ENCODE data around the gene CFI. TPM values are rescaled to one million over a fixed set of nuclear protein-coding genes. Genes with fewer than 3 reads are reported as not detected.

The CFI gene
- total and polyA plus RNA-seq, 9 of the 15 experiments (the other 6 are each of a cell fraction or from before 2014, with no cell fraction given), result 0.30 to 8.4 (median 0.95) TPM

DNA sequence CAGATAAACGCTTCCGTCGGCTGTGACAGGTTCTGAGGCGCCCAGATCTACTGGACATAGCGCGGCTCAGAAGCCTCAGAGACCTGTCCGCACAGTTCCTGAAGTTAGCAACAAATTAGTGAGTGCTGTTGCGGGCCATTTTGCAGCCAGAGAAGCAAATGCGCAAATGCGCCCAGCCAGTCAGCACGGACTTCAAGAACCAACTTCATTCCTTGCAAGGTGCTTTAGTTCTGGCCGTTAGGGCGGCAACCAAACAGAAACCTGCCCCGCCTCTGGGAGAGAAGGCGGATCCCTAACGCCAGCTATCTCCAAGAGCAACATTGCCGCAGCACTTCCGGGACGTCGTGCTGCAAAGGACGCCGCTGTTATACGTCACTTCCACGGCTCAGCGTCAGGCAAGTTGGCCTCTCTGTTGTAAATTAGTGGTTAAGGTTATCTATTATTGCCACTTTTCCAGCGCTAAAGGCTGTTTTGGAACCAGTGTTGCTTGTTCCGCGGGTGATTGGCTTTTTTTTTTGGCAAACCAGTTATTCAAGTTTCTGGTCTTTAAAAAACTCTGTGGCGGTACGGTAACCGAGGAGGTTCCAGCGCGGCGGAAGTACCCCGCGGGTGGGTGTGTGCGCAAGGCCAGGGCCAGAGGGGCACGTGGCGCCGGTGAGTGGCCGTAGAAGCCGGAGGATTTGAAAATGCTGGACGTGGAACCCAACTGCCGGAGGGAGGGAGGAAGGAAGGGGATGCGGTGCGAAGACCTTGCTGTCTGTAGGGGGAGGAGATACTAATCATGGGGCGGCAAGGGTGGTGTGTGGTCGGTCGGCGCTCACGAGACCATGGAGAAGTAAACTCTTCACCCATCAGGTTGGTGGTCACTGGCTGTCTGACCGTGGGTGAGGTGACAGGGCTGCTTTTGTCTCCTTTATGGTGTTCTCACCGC is 13.6 kb upstream of the CFI start, which contains the start of gene GAR1 (continued):
- no peak for TF ChIP-seq EWSR1 (IDR thresholded peaks at IDR 0.05; ENCODE audit: borderline replicate concordance, low read depth, partially characterized antibody)
- TF ChIP-seq, protein P1, sequence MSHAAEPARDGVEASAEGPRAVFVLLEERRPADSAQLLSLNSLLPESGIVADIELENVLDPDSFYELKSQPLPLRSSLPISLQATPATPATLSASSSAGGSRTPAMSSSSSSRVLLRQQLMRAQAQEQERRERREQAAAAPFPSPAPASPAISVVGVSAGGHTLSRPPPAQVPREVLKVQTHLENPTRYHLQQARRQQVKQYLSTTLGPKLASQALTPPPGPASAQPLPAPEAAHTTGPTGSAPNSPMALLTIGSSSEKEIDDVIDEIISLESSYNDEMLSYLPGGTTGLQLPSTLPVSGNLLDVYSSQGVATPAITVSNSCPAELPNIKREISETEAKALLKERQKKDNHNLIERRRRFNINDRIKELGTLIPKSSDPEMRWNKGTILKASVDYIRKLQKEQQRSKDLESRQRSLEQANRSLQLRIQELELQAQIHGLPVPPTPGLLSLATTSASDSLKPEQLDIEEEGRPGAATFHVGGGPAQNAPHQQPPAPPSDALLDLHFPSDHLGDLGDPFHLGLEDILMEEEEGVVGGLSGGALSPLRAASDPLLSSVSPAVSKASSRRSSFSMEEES (CRISPR knock-in tag; IDR thresholded peaks at IDR 0.05), result no peak
- no peak for TF ChIP-seq ZNF146 (CRISPR knock-in tag; IDR thresholded peaks at IDR 0.05; ENCODE audit: unreplicated experiment)
- peak; percentile 94 for TF ChIP-seq CXXC5 (CRISPR knock-in tag; IDR thresholded peaks at IDR 0.05)
- 0 out of 2 replicates have a peak, but pooled peaks have one; percentile 44 for TF ChIP-seq FOXK1 (CRISPR knock-in tag; IDR thresholded peaks at IDR 0.05; ENCODE audit: borderline replicate concordance)
- TF ChIP-seq ZNF609 (CRISPR knock-in tag; IDR thresholded peaks at IDR 0.05; ENCODE audit: borderline replicate concordance), result 0 out of 2 replicates have a peak, but pooled peaks have one; percentile 47
- peak; percentile 88; the same call in 1 of the 2 replicates for TF ChIP-seq PREB (CRISPR knock-in tag; IDR thresholded peaks at IDR 0.05)
- TF ChIP-seq MTA3 (IDR thresholded peaks at IDR 0.05; ENCODE audit: borderline replicate concordance), result peak; percentile 71
- TF ChIP-seq CREBBP (IDR thresholded peaks at IDR 0.05; ENCODE audit: low read depth, low read length), result no peak
- TF ChIP-seq ZNF551 (CRISPR knock-in tag; IDR thresholded peaks at IDR 0.05), result no peak
- TF ChIP-seq MCM3 (IDR thresholded peaks at IDR 0.05), result no peak
- no peak for TF ChIP-seq KLF16 (IDR thresholded peaks at IDR 0.05)
- no peak for TF ChIP-seq TSC22D4 (tag; IDR thresholded peaks at IDR 0.05)
- TF ChIP-seq PPARD (CRISPR knock-in tag; IDR thresholded peaks at IDR 0.05), result no peak
- TF ChIP-seq CCAR2 (IDR thresholded peaks at IDR 0.05; ENCODE audit: low read depth, low read length), result no peak
- no peak for TF ChIP-seq CLOCK (CRISPR knock-in tag; IDR thresholded peaks at IDR 0.05; ENCODE audit: borderline replicate concordance)

Measured in K562 (cell line).